ENCODE data around the gene CDH4.

The CDH4 gene

GRCh38 chr20:61251529-61252393 is at the start of gene CDH4:
TSS of gene CDH4 (plus strand) at chr20:61252261.
- ChIA-PET POLR2A (no interaction called here), CTCF (interaction anchor here (1.0 to 6.9 kb wide), 10 partner anchors 9 to 1195 kb away, joined by 3 to 51 read pairs (median 6); no protein-coding TSS in a partner anchor)

GRCh38 chr20:61203320-61203719 is 48.7 kb upstream of the CDH4 start:
- no peak for TF ChIP-seq CTCF (IDR thresholded peaks at IDR 0.05; ENCODE audit: insufficient read depth, low read length, missing control alignments)
- POLR2A ChIA-PET = no interaction called here
- CTCF ChIA-PET = interaction anchor here (1.1 kb wide), 1 partner anchor 26 kb away, joined by 3 read pairs; no protein-coding TSS in a partner anchor
- no peak for DNase-seq (ENCODE audit: low read depth, low spot score)
- no peak overlapping the region for H3K4me3 ChIP-seq (ENCODE audit: low read depth, low read length)

More at GRCh38 chr20:61251529-61252393, at the start of gene CDH4:
- TF ChIP-seq CTCF (IDR thresholded peaks at IDR 0.05; ENCODE audit: insufficient read depth, low read length, missing control alignments) = no peak
- DNase-seq (ENCODE audit: low read depth, low spot score) = no peak
- H3K4me3 ChIP-seq (ENCODE audit: low read depth, low read length) = peak within 1 kb of the TSS; percentile 53

GRCh38 chr20:61204206-61204605 is 47.9 kb upstream of the CDH4 start:
- CTCF ChIA-PET = no interaction called here
- DNase-seq (ENCODE audit: low read depth, low spot score) = no peak
- H3K4me3 ChIP-seq (ENCODE audit: low read depth, low read length) = no peak overlapping the region
- POLR2A ChIA-PET = no interaction called here
- no peak for TF ChIP-seq CTCF (IDR thresholded peaks at IDR 0.05; ENCODE audit: insufficient read depth, low read length, missing control alignments)

- no peak for DNase-seq (ENCODE audit: low read depth, low spot score)
- ChIA-PET CTCF (interaction anchor here (0.9 kb wide), 1 partner anchor 23 kb away, joined by 4 read pairs; no protein-coding TSS in a partner anchor), POLR2A (no interaction called here)
- no peak overlapping the region for H3K4me3 ChIP-seq (ENCODE audit: low read depth, low read length)
- TF ChIP-seq CTCF (IDR thresholded peaks at IDR 0.05; ENCODE audit: insufficient read depth, low read length, missing control alignments) = no peak
These were observed 46.3 kb upstream of the CDH4 start for GRCh38 chr20:61205769-61206168.

GRCh38 chr20:61210862-61211261 is 41.2 kb upstream of the CDH4 start:
- CTCF ChIA-PET = interaction anchor here (1.8 kb wide), 1 partner anchor 18 kb away, joined by 12 read pairs; no protein-coding TSS in a partner anchor
- POLR2A ChIA-PET = no interaction called here

More at GRCh38 chr20:61210862-61211261, 41.2 kb upstream of the CDH4 start:
- DNase-seq (ENCODE audit: low read depth, low spot score) = no peak
- no peak overlapping the region for H3K4me3 ChIP-seq (ENCODE audit: low read depth, low read length)
- no peak for TF ChIP-seq CTCF (IDR thresholded peaks at IDR 0.05; ENCODE audit: insufficient read depth, low read length, missing control alignments)

Measured in AG04449 (cell line).